Mucosa of descending colon (tissue), 3 donors: Measurements from ENCODE around the gene TMEM50B. TPM values are rescaled to one million over a fixed set of nuclear protein-coding genes. Genes with fewer than 3 reads are reported as not detected.

Source experiments
- ATAC-seq: fragments of 200-7000 bp; cut with Tn5 transposase; one replicate; pipeline ENCODE4 v1.9.1; 2020; ENCODE audit warnings: mild to moderate bottlenecking, moderate library complexity
- DNase-seq, 3 donors: peaks; one replicate each; pipeline ENCODE4 v3.0.0-alpha.2; 2020
- H3K36me3 ChIP-seq: fragments of 200-600 bp; one replicate; pipeline ENCODE4 v1.8.0; 2021; ENCODE audit warnings: low read depth, mild to moderate bottlenecking
- H3K4me1 ChIP-seq: fragments of 200-600 bp; one replicate; pipeline ENCODE4 v1.8.0; 2021; ENCODE audit warnings: low read depth, mild to moderate bottlenecking
- H3K4me3 ChIP-seq: fragments of 200-600 bp; one replicate; pipeline ENCODE4 v1.8.0; 2021; ENCODE audit warnings: mild to moderate bottlenecking
- H3K9me3 ChIP-seq: fragments of 200-600 bp; one replicate; pipeline ENCODE4 v1.8.0; 2021; ENCODE audit warnings: mild to moderate bottlenecking
- intact Hi-C, 2 donors: fragments of 100-400 bp; cut with DNase I in 1 of 2; cut with micrococcal nuclease in 1 of 2; formaldehyde crosslinking; loops; one replicate each; pipeline versions ENCODE4 v1.11.0 to v1.11.1; 2022; cut with DNase I, micrococcal nuclease
- total RNA-seq, 3 donors: library from RNA; stranded (reverse); fragmentation: NEBNext Ultra II Directional in 2 of 3; extraction: Animal tissue kit (Norgen Biotek cat#: 25700) in 2 of 3; gene quantifications; one replicate each; pipeline versions ENCODE4 v1.2.1 to v1.2.4, GENCODE V29; 2021 to 2023
- TF ChIP-seq, protein P1 (sequence below): fragments of 200-600 bp; IDR thresholded peaks from one replicate; pipeline ENCODE4 v1.8.0; 2022; ENCODE audit warnings: antibody characterized with exemption, mild to moderate bottlenecking
- donor health status: DM: no; HTN: no; CAD: no; lungs with moderate emphysema.
- donor health status: DM: no; HTN: no; CAD: no.
- donor health status: DM: no; HTN: yes; CAD: no.

Gene TMEM50B
- total RNA-seq, 3 donors from 2014 or later = 40.5 to 53.1 (median 42.2) TPM

GRCh38 chr21:33444499-33444898 is 35.3 kb downstream of the TMEM50B start:
- ATAC-seq (no peak), DNase-seq (no peak)
- Histone ChIP-seq H3K36me3 (no peaks in the 10 kb centered on the region), H3K9me3 (no peaks in the 10 kb centered on the region), H3K4me3 (no peak overlapping the region), H3K4me1 (no peaks in the 10 kb centered on the region)
- TF ChIP-seq, protein P1, sequence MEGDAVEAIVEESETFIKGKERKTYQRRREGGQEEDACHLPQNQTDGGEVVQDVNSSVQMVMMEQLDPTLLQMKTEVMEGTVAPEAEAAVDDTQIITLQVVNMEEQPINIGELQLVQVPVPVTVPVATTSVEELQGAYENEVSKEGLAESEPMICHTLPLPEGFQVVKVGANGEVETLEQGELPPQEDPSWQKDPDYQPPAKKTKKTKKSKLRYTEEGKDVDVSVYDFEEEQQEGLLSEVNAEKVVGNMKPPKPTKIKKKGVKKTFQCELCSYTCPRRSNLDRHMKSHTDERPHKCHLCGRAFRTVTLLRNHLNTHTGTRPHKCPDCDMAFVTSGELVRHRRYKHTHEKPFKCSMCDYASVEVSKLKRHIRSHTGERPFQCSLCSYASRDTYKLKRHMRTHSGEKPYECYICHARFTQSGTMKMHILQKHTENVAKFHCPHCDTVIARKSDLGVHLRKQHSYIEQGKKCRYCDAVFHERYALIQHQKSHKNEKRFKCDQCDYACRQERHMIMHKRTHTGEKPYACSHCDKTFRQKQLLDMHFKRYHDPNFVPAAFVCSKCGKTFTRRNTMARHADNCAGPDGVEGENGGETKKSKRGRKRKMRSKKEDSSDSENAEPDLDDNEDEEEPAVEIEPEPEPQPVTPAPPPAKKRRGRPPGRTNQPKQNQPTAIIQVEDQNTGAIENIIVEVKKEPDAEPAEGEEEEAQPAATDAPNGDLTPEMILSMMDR = no peak
- intact Hi-C loops = loop anchor here in 1 of 2 donors (10.0 kb wide), 1 partner anchor 240 kb away; no protein-coding TSS in a partner anchor

DNA sequence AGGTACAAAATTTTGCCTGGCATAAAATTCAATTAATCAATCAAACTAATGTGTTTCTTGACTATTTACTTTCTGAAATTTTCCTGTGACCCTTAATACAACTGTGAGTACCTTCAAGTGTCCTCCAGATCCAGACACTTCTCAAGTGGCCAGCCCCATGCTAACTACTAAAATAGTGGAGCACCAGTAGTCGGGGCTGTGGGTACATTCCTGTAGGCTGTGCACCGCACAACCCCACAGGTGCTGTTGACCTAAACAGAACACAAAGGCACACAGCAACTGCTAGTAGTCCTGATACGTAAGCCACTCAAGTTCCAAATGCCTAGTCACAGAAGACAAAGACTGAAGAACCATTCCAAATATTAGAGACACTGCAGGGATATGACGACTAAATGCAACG is 36.6 kb downstream of the TMEM50B start:
- Histone ChIP-seq H3K9me3 (no peaks in the 10 kb centered on the region), H3K4me3 (no peak overlapping the region), H3K36me3 (no peaks in the 10 kb centered on the region), H3K4me1 (no peaks in the 10 kb centered on the region)
- TF ChIP-seq, protein P1 = no peak
- intact Hi-C loops = loop anchor here in 1 of 2 donors (10.0 kb wide), 1 partner anchor 238 kb away; no protein-coding TSS in a partner anchor
- ATAC-seq = no peak
- DNase-seq = no peak

DNA sequence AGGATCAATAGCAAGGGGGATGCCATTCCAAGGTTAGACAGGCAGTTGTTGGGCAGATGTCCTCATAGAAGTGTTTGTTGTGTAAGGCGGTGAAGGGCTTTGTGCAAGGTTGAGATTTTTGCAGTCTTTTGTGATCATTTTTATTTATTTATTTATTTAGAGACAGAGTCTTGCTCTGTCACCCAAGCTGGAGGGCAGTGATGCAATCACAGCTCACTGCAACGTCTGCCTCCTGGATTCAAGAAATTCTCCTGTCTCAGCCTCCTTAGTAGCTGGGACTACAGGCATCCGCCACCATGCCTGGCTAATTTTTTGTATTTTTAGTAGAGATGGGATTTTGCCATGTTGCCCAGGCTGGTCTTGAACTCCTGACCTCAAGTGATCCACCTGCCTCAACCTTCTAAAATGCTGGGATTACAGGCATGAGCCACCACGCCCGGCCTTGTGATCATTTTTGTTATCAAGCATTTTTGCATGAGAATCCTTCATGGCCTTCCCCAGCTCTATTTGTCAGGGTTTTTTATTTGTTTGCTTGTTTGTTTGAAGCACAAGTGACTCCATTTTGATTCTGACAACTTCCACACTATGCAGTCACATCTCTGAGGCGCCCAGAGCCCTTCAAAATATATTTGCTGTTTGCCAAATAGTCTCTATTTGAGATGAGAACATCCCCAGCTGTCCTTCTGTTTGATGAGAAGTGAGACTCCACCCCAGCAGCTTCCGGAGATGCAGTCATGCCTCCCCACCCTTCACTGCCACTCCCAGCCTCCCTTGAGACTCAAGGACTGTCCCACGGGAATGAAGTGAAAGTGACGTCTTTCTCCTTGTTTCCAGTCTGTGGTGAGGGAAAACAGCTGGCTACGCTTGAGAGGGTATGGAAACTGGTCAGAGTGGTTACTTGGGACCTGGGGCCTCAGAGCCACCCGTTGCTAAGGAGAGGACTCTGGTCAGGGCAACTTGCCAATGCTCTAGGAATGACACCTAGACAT is 38.0 kb downstream of the TMEM50B start:
- Histone ChIP-seq H3K4me1 (no peaks in the 10 kb centered on the region), H3K9me3 (no peaks in the 10 kb centered on the region), H3K4me3 (no peak overlapping the region), H3K36me3 (no peaks in the 10 kb centered on the region)
- DNase-seq (peak; percentile 58 to 69 (median 62)), ATAC-seq (peak; percentile 91)
- intact Hi-C loops = loop anchor here in 1 of 2 donors (10.0 kb wide), 1 partner anchor 237 kb away; no protein-coding TSS in a partner anchor
- TF ChIP-seq, protein P1 = no peak

- intact Hi-C loops = no loop called here
- Histone ChIP-seq H3K36me3 (peaks cover 3% of the 10 kb centered on the region), H3K4me3 (no peak overlapping the region), H3K4me1 (no peaks in the 10 kb centered on the region), H3K9me3 (no peaks in the 10 kb centered on the region)
- no peak for ATAC-seq
- TF ChIP-seq, protein P1 = no peak
- no peak for DNase-seq
Observed at GRCh38 chr21:33437140-33437539, 42.6 kb downstream of the TMEM50B start.

DNA sequence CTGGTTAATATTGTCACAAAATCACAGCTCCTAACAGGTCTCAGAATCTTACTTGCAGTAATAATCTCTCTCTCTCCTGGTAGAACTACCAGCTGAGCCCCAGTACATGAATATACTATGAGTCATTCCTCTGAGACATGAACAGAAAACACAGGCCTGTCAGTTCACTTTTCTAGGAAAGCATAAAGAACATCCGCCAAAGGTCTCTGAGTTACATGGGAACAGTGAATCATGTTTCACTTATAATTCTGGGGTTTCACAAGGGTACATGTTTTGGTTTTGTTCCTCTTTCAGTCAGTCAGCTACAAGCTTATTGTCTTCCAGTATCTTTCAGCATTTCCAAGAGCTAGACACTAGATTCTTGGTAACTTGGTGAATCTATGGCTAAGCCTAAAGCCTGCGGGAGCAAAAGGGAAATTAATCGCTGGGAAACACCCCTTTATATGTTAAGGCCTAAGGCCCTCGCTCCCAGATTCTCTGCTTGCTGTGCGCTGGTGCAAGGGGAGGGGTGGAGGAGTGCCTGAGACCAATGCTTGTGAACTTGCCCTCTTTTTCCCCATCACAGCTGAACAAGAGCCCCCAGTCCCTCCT is 44.9 kb downstream of the TMEM50B start:
- intact Hi-C loops = no loop called here
- Histone ChIP-seq H3K9me3 (no peaks in the 10 kb centered on the region), H3K4me1 (no peaks in the 10 kb centered on the region), H3K4me3 (no peak overlapping the region), H3K36me3 (peaks cover 3% of the 10 kb centered on the region)
- no peak for DNase-seq
- peak; percentile 74 for ATAC-seq
- TF ChIP-seq, protein P1 = no peak
